ENCODE measurements around the gene SHB.

SHB gene

GRCh38 chr9:37947977-37948376 lies 121.0 kb downstream of the SHB start:
- Mint-ChIP-seq H3K4me3 (no peak overlapping the region), H3K4me1 (peaks cover 5% of the 10 kb centered on the region), H3K27ac (no peak overlapping the region), H3K9me3 (no peaks in the 10 kb centered on the region), H3K27me3 (no peaks in the 10 kb centered on the region)
- ATAC-seq (no peak), DNase-seq (no peak)

GRCh38 chr9:37947471-37947870 lies 121.6 kb downstream of the SHB start:
- Mint-ChIP-seq H3K4me1 (no peaks in the 10 kb centered on the region), H3K27ac (peak overlapping the region in 1 of 2 donors; percentile 51), H3K4me3 (no peak overlapping the region), H3K9me3 (no peaks in the 10 kb centered on the region), H3K27me3 (no peaks in the 10 kb centered on the region)
- ATAC-seq (no peak), DNase-seq (no peak)

DNA sequence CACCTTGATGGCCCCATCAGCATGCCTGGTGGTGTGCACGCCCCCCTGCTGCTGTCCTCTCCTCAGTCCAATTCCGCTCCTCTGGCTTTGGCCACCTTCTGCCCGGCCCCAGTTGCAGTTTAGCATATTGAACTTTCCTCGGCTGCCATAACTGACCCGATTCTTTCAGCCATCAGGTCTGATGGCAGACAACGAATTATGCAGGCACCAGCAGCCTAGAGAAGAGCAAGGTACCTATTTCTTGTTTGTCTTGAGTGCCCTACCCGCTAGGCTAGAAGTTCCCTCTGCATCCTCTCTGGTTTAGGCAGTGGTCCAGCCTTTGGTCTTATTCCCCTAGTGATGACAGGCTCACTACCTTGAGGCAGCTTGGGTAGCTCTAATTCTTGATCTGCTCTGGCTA lies 122.1 kb downstream of the SHB start:
- ATAC-seq (no peak), DNase-seq (no peak)
- Mint-ChIP-seq H3K27ac (no peak overlapping the region), H3K4me1 (no peaks in the 10 kb centered on the region), H3K4me3 (no peak overlapping the region), H3K9me3 (no peaks in the 10 kb centered on the region), H3K27me3 (no peaks in the 10 kb centered on the region)

- ATAC-seq (no peak), DNase-seq (no peak)
- no peaks in the 10 kb centered on the region for H3K4me1 Mint-ChIP-seq
- H3K27ac Mint-ChIP-seq: no peak overlapping the region
- no peak overlapping the region for H3K4me3 Mint-ChIP-seq
- no peaks in the 10 kb centered on the region for H3K9me3 Mint-ChIP-seq
- no peaks in the 10 kb centered on the region for H3K27me3 Mint-ChIP-seq
These were observed 123.0 kb downstream of the SHB start for GRCh38 chr9:37946041-37946440.

GRCh38 chr9:37944671-37945481 lies 124.2 kb downstream of the SHB start:
- DNase-seq: no peak
- Mint-ChIP-seq H3K4me3 (no peak overlapping the region), H3K4me1 (no peaks in the 10 kb centered on the region), H3K27me3 (no peaks in the 10 kb centered on the region), H3K27ac (peak overlapping the region in 1 of 2 donors; percentile 42), H3K9me3 (no peaks in the 10 kb centered on the region)
- ATAC-seq: no peak

- DNase-seq: no peak
- no peaks in the 10 kb centered on the region for H3K9me3 Mint-ChIP-seq
- ATAC-seq: no peak
- H3K4me3 Mint-ChIP-seq: no peak overlapping the region
- no peaks in the 10 kb centered on the region for H3K27me3 Mint-ChIP-seq
- H3K4me1 Mint-ChIP-seq: no peaks in the 10 kb centered on the region
- no peak overlapping the region for H3K27ac Mint-ChIP-seq
These were observed 124.8 kb downstream of the SHB start for GRCh38 chr9:37944266-37944650.

- DNase-seq: no peak
- Mint-ChIP-seq H3K9me3 (no peaks in the 10 kb centered on the region), H3K27ac (peak overlapping the region in 1 of 2 donors; percentile 19), H3K4me1 (no peaks in the 10 kb centered on the region), H3K4me3 (no peak overlapping the region), H3K27me3 (no peaks in the 10 kb centered on the region)
- ATAC-seq: no peak
These were observed 125.4 kb downstream of the SHB start for GRCh38 chr9:37943345-37944265.

GRCh38 chr9:37942621-37943344 lies 126.2 kb downstream of the SHB start:
- no peaks in the 10 kb centered on the region for H3K4me1 Mint-ChIP-seq

DNA sequence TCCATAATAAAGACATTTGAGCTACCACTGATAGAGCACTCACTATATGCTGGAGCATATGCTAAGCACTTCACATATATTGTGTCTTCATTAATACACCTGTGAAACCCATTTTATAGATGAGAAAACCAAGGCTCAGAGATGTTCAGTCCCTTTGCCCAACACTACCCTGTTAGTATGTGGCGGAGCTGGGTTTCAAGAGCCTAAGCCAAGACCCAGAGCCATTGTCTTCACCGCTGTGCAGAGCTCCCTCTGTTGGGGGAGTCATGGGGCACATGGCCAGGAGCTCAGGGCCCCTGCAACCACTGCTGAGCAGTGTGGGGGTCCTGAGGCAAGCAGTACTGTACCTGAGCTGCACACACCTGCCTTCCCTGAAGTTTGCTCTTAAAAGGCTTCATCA lies 127.8 kb downstream of the SHB start:
- ATAC-seq: no peak
- H3K9me3 Mint-ChIP-seq: no peaks in the 10 kb centered on the region
- no peak for DNase-seq
- no peak overlapping the region for H3K4me3 Mint-ChIP-seq
- no peak overlapping the region for H3K27ac Mint-ChIP-seq
- no peaks in the 10 kb centered on the region for H3K27me3 Mint-ChIP-seq
- no peaks in the 10 kb centered on the region for H3K4me1 Mint-ChIP-seq

More at GRCh38 chr9:37942621-37943344, 126.2 kb downstream of the SHB start:
- H3K9me3 Mint-ChIP-seq: no peaks in the 10 kb centered on the region
- no peak overlapping the region for H3K4me3 Mint-ChIP-seq
- H3K27ac Mint-ChIP-seq: no peak overlapping the region
- DNase-seq (no peak), ATAC-seq (no peak)
- no peaks in the 10 kb centered on the region for H3K27me3 Mint-ChIP-seq

- no peak overlapping the region for H3K4me3 Mint-ChIP-seq
- no peak for DNase-seq
- no peaks in the 10 kb centered on the region for H3K4me1 Mint-ChIP-seq
- no peak for ATAC-seq
- H3K27me3 Mint-ChIP-seq: no peaks in the 10 kb centered on the region
- H3K9me3 Mint-ChIP-seq: no peaks in the 10 kb centered on the region
- peak overlapping the region in 1 of 2 donors; percentile 14 for H3K27ac Mint-ChIP-seq
These were observed 129.4 kb downstream of the SHB start for GRCh38 chr9:37939575-37940095.

DNA sequence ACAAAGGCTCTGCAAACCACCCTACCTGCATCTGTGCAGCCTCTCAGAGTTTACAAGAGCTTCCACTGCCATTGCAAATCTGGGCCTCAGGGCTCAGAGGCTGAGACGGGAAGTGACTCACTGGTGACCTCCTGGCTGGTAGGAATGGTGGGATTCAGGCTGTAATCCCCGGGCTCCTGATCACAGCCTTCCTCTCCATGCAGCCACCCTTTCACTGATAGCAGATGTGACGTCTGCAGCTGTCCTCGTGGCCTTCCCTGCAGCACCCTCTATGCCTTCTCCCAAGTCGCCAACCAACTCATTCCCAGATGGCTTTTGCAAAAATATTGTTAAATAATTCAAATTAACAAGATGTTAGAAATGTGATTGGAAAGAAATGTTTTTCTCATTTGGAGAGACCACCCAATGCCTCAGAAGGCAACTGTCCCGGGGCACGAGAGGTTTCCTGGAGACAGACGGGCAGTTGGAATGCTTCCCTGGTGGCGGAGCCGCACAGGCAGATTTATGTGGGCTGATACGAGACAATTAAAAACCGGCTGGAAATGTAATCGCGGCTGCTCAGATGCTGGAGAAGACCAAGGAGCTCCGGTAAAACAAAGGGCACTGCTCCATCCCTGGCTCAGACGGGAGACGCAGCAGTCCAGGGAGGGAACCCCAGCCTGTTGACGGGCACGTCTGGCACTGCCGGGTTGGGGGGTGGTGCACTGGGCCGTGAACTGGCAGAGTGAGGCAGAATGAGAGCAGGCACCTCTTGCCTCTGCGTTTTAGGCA lies 130.7 kb downstream of the SHB start:
- no peak overlapping the region for H3K4me3 Mint-ChIP-seq
- DNase-seq (no peak), ATAC-seq (no peak)
- H3K27me3 Mint-ChIP-seq: no peaks in the 10 kb centered on the region
- no peak overlapping the region for H3K27ac Mint-ChIP-seq
- no peaks in the 10 kb centered on the region for H3K9me3 Mint-ChIP-seq
- H3K4me1 Mint-ChIP-seq: no peaks in the 10 kb centered on the region

DNA sequence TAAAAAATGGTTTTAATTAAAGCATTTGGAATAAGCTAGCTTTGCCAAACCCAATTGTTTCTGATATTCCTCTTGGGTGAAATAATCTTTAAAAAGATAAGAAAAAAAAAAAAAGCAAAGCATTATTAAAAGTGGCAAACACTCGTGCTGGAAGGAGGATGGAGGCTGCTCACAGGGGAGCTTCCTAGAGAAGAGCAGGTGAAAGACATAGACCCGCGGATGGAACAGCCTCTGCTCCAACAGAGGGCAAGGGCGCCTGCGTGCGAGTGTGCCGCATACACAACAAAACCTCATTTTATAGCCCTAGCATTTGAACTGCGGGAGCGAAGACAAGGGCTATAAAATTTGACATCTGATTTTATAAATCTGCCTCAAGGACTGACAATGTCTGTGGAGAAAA lies 131.7 kb downstream of the SHB start:
- no peak overlapping the region for H3K4me3 Mint-ChIP-seq
- no peak overlapping the region for H3K27ac Mint-ChIP-seq
- H3K4me1 Mint-ChIP-seq: no peaks in the 10 kb centered on the region
- no peaks in the 10 kb centered on the region for H3K27me3 Mint-ChIP-seq
- no peak for ATAC-seq
- H3K9me3 Mint-ChIP-seq: no peaks in the 10 kb centered on the region
- no peak for DNase-seq

- Mint-ChIP-seq H3K4me1 (no peaks in the 10 kb centered on the region), H3K27ac (peak overlapping the region in 1 of 2 donors; percentile 78), H3K27me3 (no peaks in the 10 kb centered on the region), H3K4me3 (no peak overlapping the region), H3K9me3 (no peaks in the 10 kb centered on the region)
- no peak for DNase-seq
- no peak for ATAC-seq
These were observed 132.1 kb downstream of the SHB start for GRCh38 chr9:37936965-37937364.

DNA sequence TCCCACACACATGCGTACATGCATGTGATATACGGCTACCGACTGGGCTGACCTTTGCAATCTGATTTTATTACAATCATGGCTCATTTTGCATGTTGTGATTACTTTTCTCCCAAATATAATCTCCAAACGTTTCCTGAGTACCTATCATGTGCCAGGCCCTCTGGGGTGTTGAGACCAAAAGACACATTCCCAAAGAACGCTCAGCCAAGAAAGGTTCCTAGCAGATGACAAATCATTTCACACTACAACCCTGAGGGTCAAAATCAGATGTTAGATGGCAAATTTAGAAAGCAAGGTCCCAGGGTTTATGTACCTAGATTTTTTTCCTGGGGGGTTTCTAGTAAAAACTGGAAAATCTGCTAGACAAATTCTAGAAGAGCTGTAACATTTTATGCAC lies 132.7 kb downstream of the SHB start:
- no peaks in the 10 kb centered on the region for H3K27me3 Mint-ChIP-seq
- no peak overlapping the region for H3K27ac Mint-ChIP-seq
- DNase-seq (no peak), ATAC-seq (no peak)
- no peak overlapping the region for H3K4me3 Mint-ChIP-seq
- H3K9me3 Mint-ChIP-seq: no peaks in the 10 kb centered on the region
- no peaks in the 10 kb centered on the region for H3K4me1 Mint-ChIP-seq

DNA sequence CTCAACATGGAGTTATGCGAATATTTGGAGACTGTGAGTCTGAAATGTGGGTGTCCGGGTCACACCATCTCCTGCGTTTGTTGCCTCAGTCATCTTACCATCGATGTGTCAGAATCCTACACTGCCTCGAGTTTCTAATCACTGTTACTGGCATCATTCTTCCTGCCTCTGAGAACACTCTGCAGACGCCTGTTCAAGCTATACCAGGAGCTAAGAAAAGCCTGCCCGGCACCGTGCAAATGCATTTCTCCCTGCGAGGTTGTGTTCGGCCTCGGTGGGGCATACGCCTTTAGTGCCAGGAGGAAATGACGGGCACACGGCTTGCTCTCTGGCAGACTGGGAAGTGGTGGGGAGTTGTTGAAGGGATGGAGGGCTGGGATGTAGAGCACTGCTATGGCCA lies 133.9 kb downstream of the SHB start:
- DNase-seq: no peak
- ATAC-seq: no peak
- Mint-ChIP-seq H3K4me3 (no peak overlapping the region), H3K9me3 (no peaks in the 10 kb centered on the region), H3K27me3 (no peaks in the 10 kb centered on the region), H3K4me1 (no peaks in the 10 kb centered on the region), H3K27ac (no peak overlapping the region)
